ENCODE results near the gene EPHA1. TPM values are rescaled to one million over a fixed set of nuclear protein-coding genes. Genes with fewer than 3 reads are reported as not detected.
"Not testable (repeated sequence)": the region's sequence is repeated elsewhere in the genome, so short reads cannot be mapped to it uniquely, and the experiment has no call there.

EPHA1 gene
- polyA plus RNA-seq, 1 experiment, result 0.09 TPM

DNA sequence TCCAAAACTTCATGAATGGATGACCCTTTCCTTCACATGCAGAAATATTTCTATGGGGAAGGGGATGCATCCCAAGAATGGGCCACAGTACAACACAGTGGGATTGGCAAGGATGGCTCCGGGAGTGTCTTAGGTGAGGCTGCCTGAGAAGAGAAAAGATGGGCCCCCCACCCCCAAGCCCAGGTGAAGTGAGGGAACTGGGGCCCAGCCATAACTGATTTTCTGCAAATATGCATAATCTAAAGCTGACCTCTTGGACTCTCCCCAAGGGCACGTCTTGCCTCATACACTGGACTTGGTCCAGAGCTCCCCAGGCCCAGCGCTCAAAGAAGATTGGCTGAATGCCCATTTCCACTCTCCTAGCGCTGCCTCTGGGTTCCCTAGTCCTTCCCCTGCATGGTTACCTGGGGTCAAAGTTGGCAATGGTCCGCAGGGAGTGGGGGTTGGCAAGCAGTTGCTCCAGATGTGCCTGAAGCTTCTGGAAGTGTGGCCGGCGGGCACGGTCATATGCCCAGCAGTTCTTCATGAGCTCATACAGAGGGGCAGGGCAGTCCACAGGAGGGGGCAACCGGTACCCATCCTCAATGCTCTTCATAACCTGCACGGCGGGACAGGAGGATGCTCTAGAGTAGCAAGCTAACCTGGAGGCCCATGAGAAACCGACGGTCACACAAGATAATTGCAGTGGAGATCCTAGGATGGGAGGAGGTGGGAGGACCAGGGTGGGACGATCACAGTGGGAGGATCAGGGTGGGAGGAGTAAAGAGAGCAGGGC is 15.2 kb downstream of the EPHA1 start:
- no peak overlapping the region for H3K4me3 ChIP-seq (ENCODE audit: low read depth, low read length)
- ChIA-PET CTCF (interaction anchor here (2.1 to 4.4 kb wide), 2 partner anchors 14 to 24 kb away, joined by 10 to 14 read pairs; no protein-coding TSS in a partner anchor), POLR2A (interaction anchor here (1.0 to 5.5 kb wide), 5 partner anchors 11 to 153 kb away, joined by 3 to 83 read pairs (median 4); partner anchors contain the start of gene ZYX)

DNA sequence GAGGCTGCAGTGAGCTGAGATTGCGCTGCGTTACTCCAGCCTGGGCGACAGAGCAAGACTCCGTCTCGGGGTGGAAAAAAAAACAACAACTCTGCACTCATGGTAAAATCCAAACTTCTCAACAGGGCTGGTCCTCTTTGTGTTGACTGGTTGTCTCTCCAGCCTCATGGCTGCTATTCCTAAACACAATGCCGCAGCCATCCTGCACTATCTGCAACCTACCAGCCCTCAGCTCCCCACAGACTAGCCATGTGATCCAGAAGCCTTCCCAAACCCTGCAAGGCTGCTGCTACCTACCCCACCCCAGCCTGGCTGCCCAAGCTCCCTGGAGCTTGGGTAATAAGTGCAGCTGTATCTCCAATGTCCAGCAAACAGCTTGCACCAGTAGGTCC is 15.8 kb downstream of the EPHA1 start:
- Histone ChIP-seq H3K9me3 (ENCODE audit: control insufficient read depth, insufficient read depth, low read length) (no peaks in the 10 kb centered on the region; the same call in 1 of the 2 replicates), H3K4me3 (ENCODE audit: low read depth, low read length) (no peak overlapping the region), H3K27me3 (ENCODE audit: control insufficient read depth, insufficient read depth, low read length) (peaks cover 3% of the 10 kb centered on the region), H3K27ac (ENCODE audit: low read depth, low read length) (peak overlapping the region; percentile 31)
- TF ChIP-seq, protein P1, sequence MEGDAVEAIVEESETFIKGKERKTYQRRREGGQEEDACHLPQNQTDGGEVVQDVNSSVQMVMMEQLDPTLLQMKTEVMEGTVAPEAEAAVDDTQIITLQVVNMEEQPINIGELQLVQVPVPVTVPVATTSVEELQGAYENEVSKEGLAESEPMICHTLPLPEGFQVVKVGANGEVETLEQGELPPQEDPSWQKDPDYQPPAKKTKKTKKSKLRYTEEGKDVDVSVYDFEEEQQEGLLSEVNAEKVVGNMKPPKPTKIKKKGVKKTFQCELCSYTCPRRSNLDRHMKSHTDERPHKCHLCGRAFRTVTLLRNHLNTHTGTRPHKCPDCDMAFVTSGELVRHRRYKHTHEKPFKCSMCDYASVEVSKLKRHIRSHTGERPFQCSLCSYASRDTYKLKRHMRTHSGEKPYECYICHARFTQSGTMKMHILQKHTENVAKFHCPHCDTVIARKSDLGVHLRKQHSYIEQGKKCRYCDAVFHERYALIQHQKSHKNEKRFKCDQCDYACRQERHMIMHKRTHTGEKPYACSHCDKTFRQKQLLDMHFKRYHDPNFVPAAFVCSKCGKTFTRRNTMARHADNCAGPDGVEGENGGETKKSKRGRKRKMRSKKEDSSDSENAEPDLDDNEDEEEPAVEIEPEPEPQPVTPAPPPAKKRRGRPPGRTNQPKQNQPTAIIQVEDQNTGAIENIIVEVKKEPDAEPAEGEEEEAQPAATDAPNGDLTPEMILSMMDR (IDR thresholded peaks at IDR 0.05; ENCODE audit: low read depth, low read length), result no peak
- no peak for DNase-seq (ENCODE audit: low read depth, low spot score)
- POLR2A ChIA-PET, result interaction anchor here (0.7 to 5.5 kb wide), 8 partner anchors 11 to 152 kb away, joined by 3 to 83 read pairs (median 4); partner anchors contain the start of genes CASP2 and ZYX
- CTCF ChIA-PET, result interaction anchor here (0.8 to 4.4 kb wide), 4 partner anchors 11 to 48 kb away, joined by 3 to 14 read pairs (median 6); no protein-coding TSS in a partner anchor

More for the DNA sequence above, 15.2 kb downstream of the EPHA1 start:
- DNase-seq (ENCODE audit: low read depth, low spot score), result no peak
- H3K9me3 ChIP-seq (ENCODE audit: control insufficient read depth, insufficient read depth, low read length), result no peaks in the 10 kb centered on the region; the same call in 1 of the 2 replicates
- TF ChIP-seq, protein P1 (IDR thresholded peaks at IDR 0.05; ENCODE audit: low read depth, low read length), result no peak
- H3K27ac ChIP-seq (ENCODE audit: low read depth, low read length), result peak overlapping the region; percentile 31
- H3K27me3 ChIP-seq (ENCODE audit: control insufficient read depth, insufficient read depth, low read length), result peaks cover 3% of the 10 kb centered on the region

DNA sequence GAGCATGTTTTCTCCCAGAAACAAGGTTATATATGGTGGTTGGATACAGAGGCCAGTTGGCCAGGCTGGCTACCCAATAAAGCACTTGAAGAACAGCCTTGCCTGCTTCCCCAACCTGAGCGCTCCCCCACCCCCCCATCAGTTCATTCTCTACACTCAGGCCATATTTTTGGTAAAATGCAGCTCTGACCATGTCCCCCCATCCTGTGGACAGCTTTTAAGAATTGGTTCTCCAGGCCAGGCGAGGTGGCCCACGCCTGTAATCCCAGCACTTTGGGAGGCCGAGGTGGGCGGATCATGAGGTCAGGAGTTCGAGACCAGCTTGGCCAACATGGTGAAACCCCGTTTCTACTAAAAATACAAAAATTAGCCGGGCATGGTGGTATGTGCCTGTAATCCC is 16.2 kb downstream of the EPHA1 start:
- H3K27ac ChIP-seq (ENCODE audit: low read depth, low read length), result not testable (repeated sequence)
- CTCF ChIA-PET, result interaction anchor here (0.7 to 4.4 kb wide), 6 partner anchors 10 to 152 kb away, joined by 3 to 14 read pairs (median 4); no protein-coding TSS in a partner anchor
- POLR2A ChIA-PET, result interaction anchor here (0.6 to 5.5 kb wide), 8 partner anchors 10 to 152 kb away, joined by 3 to 83 read pairs (median 4); partner anchors contain the start of genes CASP2 and ZYX

DNA sequence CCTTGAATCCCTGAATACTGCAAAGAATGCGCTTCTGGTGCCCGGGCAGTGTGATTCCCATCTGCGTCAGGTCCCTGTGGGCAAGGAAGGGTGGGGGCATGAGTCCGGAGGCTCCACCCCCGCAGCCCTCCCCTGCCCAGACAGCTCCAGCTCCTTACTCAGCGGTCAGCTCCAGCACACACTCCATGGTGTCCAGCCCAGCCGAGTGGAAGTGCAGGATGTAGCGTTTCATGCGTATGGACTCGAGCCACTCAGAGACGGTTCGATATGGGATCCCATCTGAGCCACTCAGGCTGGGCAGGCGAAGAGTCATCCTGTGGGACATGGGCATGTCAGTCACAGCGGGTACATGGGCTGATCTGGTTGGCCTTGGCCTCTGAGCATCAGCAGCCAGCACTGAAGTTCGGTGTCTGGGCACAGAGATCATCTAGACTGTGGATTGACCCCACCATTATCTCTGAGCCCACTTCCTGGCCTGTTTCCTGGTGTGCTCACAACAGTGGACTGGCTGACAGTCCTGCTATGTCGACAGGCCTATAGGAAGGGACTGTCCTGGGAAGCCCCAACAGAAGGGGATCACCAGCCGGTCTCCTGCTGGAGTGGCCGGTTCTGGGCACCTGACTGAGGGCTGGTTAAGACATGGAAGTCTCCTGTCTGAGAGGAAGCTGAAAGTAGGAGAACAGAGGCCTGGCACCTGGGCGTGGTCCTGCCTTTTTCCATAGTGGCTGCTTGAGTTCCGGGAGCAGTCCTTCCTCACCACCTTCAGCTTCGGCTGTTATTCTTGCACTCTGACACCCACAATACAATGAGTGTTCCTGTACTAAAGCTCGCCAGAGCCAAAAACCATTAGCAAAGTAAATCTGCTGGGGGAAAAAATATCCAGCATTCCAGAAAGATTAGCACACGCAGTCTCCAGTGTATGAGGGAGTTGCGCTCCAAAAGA is 16.9 kb downstream of the EPHA1 start:
- H3K27ac ChIP-seq (ENCODE audit: low read depth, low read length), result peak overlapping the region; percentile 86
- ChIA-PET CTCF (interaction anchor here (0.7 to 4.4 kb wide), 6 partner anchors 10 to 151 kb away, joined by 3 to 14 read pairs (median 4); no protein-coding TSS in a partner anchor), POLR2A (interaction anchor here (0.6 to 5.5 kb wide), 9 partner anchors 10 to 151 kb away, joined by 3 to 83 read pairs (median 4); partner anchors contain the start of genes CASP2 and ZYX)
- no peaks in the 10 kb centered on the region for H3K27me3 ChIP-seq (ENCODE audit: control insufficient read depth, insufficient read depth, low read length)
- TF ChIP-seq, protein P1 (IDR thresholded peaks at IDR 0.05; ENCODE audit: low read depth, low read length), result no peak
- no peaks in the 10 kb centered on the region; the same call in 1 of the 2 replicates for H3K9me3 ChIP-seq (ENCODE audit: control insufficient read depth, insufficient read depth, low read length)
- DNase-seq (ENCODE audit: low read depth, low spot score), result peak; percentile 63
- H3K4me3 ChIP-seq (ENCODE audit: low read depth, low read length), result no peak overlapping the region

More for the DNA sequence above, 16.2 kb downstream of the EPHA1 start:
- DNase-seq (ENCODE audit: low read depth, low spot score); H3K9me3 ChIP-seq (ENCODE audit: control insufficient read depth, insufficient read depth, low read length); H3K4me3 ChIP-seq (ENCODE audit: low read depth, low read length); H3K27me3 ChIP-seq (ENCODE audit: control insufficient read depth, insufficient read depth, low read length): not testable (repeated sequence)

Data from AG04450 (cell line).